Activated CD8-positive, alpha-beta memory T cell treated with anti-CD3 and anti-CD28 coated beads, Interleukin-2, amount 10 ng/mL, durations not matched to agents 7 days and 5 days (primary cell): ENCODE measurements around the gene POU2F1. TPM values are rescaled to one million over a fixed set of nuclear protein-coding genes. Genes with fewer than 3 reads are reported as not detected.
"Not testable (repeated sequence)": the region's sequence is repeated elsewhere in the genome, so short reads cannot be mapped to it uniquely, and the experiment has no call there.

Experiments used
- ATAC-seq: fragments of 150-1000 bp; cut with Tn5 transposase; one replicate; pipeline ENCODE4 v1.10.0; 2021; ENCODE audit warnings: moderate library complexity
- CTCF ChIA-PET: fragments of 350-600 bp; sonication (Branson Sonifier 250); formaldehyde crosslinking; loops from one replicate; lab custom pipeline; 2021; ENCODE audit warnings: antibody characterized with exemption; lab: Charles Lee
- DNase-seq: peaks from one replicate; pipeline ENCODE4 v3.0.0-alpha.2; 2020
- H3K27ac Mint-ChIP-seq: one replicate; pipeline ENCODE4 v1.8.0; 2021; ENCODE audit warnings: mild to moderate bottlenecking, mixed read lengths
- H3K27me3 Mint-ChIP-seq: one replicate; pipeline ENCODE4 v1.8.0; 2021; ENCODE audit warnings: mixed read lengths
- H3K36me3 Mint-ChIP-seq: one replicate; pipeline ENCODE4 v1.8.0; 2021; ENCODE audit warnings: mild to moderate bottlenecking, mixed read lengths
- H3K4me1 Mint-ChIP-seq: one replicate; pipeline ENCODE4 v1.8.0; 2021; ENCODE audit warnings: mixed read lengths
- H3K4me3 Mint-ChIP-seq: one replicate; pipeline ENCODE4 v1.8.0; 2021; ENCODE audit warnings: mild to moderate bottlenecking, moderate library complexity, mixed read lengths
- H3K9me3 Mint-ChIP-seq: one replicate; pipeline ENCODE4 v1.8.0; 2022; ENCODE audit warnings: low read depth, mixed read lengths
- total RNA-seq, 2 experiments: library from RNA; stranded (reverse); gene quantifications; one replicate each; pipeline ENCODE4 v1.2.3, GENCODE V29; 2021

The POU2F1 gene
- total RNA-seq, 2 experiments from 2014 or later: 20.7 to 24.6 TPM

DNA sequence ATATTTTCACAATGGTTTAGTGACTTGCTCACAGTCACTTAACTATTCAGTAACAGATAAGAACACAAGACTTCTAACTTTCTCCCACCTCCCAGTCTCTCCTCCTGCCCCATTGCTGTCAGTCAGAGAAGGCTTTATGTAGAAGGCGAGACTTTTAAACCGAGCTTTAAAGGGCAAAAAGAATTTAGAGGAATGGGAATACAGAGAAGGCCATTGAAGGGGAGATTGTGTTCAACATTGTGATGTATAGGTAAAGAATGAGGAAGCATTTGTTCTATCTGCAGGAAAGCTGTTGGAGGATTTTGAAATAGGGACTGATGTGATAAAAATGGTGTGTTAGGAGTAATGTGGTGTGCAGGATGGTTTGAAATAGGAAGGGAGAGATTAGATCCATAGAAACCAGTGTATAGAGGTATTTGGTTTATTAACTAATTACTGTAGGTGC, 7.3 kb downstream of the POU2F1 start:
- Mint-ChIP-seq H3K36me3 (peaks cover 4% of the 10 kb centered on the region), H3K27me3 (no peaks in the 10 kb centered on the region), H3K9me3 (no peaks in the 10 kb centered on the region), H3K4me1 (peaks cover 26% of the 10 kb centered on the region), H3K27ac (no peak overlapping the region), H3K4me3 (no peak overlapping the region)
- CTCF ChIA-PET: interaction anchor here (1.2 kb wide), 1 partner anchor 171 kb away, joined by 4 read pairs; no protein-coding TSS in a partner anchor
- no peak for DNase-seq
- ATAC-seq: no peak

DNA sequence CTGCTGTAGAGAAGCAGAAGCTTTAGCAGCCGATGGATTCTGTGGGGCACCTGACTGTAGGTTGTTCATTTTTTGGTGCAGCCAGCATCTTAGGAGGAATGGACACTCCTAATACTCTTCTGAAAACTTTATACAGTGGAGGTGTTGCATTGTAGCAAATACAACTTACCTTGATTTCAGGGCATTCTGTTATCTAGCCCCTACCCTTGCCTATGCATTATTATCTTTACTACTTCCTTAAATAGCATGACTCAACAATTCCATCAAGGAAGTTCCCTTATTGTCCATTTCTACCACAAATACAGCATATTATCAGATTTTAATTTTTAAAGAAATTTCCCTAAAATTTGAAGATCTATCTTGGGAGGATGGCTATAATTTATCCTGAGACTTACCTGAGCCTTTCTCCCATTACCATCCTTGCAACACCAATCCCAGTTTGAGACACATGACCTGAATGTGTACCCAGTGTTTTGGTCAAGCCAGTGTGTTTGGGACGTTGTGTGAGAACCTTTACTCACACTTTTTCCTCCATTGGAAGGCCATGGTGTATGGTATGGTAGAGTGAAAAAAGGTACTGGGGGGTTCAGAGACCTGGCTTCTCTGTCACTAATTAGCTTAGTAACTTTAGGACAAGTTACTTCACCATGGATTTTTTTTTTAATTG, 9.2 kb downstream of the POU2F1 start:
- DNase-seq (no peak), ATAC-seq (no peak)
- CTCF ChIA-PET: interaction anchor here (3.6 kb wide), 1 partner anchor 10 kb away, joined by 15 read pairs; the partner anchor contains the start of gene POU2F1
- H3K4me1 Mint-ChIP-seq: peaks cover 13% of the 10 kb centered on the region
- no peak overlapping the region for H3K4me3 Mint-ChIP-seq
- no peaks in the 10 kb centered on the region for H3K27me3 Mint-ChIP-seq
- peaks cover 2% of the 10 kb centered on the region for H3K36me3 Mint-ChIP-seq
- no peak overlapping the region for H3K27ac Mint-ChIP-seq
- no peaks in the 10 kb centered on the region for H3K9me3 Mint-ChIP-seq

GRCh38 chr1:167230437-167230836, 9.8 kb downstream of the POU2F1 start:
- no peak overlapping the region for H3K4me3 Mint-ChIP-seq
- peaks cover 13% of the 10 kb centered on the region for H3K4me1 Mint-ChIP-seq
- CTCF ChIA-PET: interaction anchor here (0.9 to 3.6 kb wide), 3 partner anchors 8 to 302 kb away, joined by 3 to 15 read pairs (median 6); partner anchors contain the start of gene POU2F1
- no peak for DNase-seq
- H3K9me3 Mint-ChIP-seq: no peaks in the 10 kb centered on the region
- peaks cover 2% of the 10 kb centered on the region for H3K36me3 Mint-ChIP-seq
- no peaks in the 10 kb centered on the region for H3K27me3 Mint-ChIP-seq
- no peak for ATAC-seq
- H3K27ac Mint-ChIP-seq: no peak overlapping the region

DNA sequence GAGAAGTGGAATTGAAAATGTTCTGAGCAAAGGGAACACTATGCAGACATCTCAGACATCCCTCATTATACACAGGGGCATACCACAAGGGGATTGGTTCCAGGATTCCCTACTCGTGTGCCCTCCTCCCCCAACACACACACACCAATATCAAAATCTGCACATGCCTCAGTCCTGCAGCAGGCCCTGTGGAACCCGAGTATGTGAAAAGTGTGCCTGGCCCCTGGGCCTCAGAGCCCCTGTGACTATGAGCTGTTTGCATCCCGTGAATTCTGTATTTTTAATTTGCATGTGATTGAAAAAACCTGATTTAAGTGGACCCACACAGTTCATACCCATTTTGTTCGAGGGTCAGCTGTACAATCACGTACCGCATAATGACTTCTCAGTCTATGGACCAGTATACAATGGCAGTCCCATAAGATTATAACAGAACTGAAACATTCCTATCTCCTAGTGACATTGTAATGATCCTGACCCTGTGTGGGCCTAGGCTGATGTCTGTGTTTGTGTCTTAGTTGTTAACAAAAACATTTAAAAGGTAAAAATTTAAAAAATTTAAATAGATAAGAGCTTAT, 11.3 kb downstream of the POU2F1 start:
- H3K36me3 Mint-ChIP-seq: peaks cover 2% of the 10 kb centered on the region
- peaks cover 8% of the 10 kb centered on the region for H3K4me1 Mint-ChIP-seq
- H3K27ac Mint-ChIP-seq: no peak overlapping the region
- DNase-seq (no peak), ATAC-seq (no peak)
- no peak overlapping the region for H3K4me3 Mint-ChIP-seq
- H3K9me3 Mint-ChIP-seq: no peaks in the 10 kb centered on the region
- CTCF ChIA-PET: interaction anchor here (0.8 to 3.6 kb wide), 5 partner anchors 9 to 309 kb away, joined by 3 to 15 read pairs (median 6); partner anchors contain the start of gene POU2F1
- H3K27me3 Mint-ChIP-seq: no peaks in the 10 kb centered on the region

DNA sequence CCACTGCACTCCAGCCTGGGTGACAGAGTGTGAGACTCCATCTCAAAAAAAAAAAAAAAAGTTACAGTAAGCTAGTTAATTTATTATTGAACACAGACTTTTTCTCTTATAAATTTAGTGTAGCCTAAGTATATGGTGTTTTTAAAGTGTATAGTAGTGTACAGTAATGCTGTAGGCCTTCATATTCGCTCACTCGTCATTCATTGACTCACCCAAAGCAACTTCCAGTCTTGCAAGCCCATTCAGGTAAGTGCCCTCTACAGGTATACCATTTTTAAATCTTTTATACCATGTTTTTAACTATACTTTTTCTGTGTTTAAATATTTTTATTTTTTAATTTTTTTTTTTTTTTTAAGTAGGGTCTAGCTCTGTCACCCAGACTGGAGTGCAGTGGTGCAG, 12.1 kb downstream of the POU2F1 start:
- DNase-seq (no peak), ATAC-seq (no peak)
- CTCF ChIA-PET: interaction anchor here (0.9 to 3.6 kb wide), 3 partner anchors 13 to 308 kb away, joined by 3 to 15 read pairs (median 7); partner anchors contain the start of gene POU2F1
- no peak overlapping the region for H3K4me3 Mint-ChIP-seq
- no peak overlapping the region for H3K27ac Mint-ChIP-seq
- H3K27me3 Mint-ChIP-seq: no peaks in the 10 kb centered on the region
- H3K9me3 Mint-ChIP-seq: no peaks in the 10 kb centered on the region
- H3K36me3 Mint-ChIP-seq: peaks cover 2% of the 10 kb centered on the region
- peaks cover 8% of the 10 kb centered on the region for H3K4me1 Mint-ChIP-seq

DNA sequence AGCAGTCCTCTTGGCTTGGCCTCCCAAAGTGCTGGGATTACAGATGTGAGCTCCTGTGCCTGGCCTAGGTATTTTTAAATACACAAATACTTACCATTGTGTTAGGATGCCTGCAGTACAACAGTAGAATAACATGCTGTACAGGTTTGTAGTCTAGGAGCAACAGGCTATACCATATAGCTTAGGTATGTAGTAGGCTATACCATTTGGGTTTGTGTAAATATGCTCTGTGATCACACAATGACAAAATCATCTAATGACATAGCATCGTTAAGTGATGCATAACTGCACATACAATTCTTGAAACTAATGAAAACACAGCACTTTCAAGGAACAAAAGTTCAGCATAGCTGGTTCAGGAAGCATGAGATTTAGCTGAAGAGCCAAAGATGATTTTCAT, 12.7 kb downstream of the POU2F1 start:
- peaks cover 8% of the 10 kb centered on the region for H3K4me1 Mint-ChIP-seq

DNA sequence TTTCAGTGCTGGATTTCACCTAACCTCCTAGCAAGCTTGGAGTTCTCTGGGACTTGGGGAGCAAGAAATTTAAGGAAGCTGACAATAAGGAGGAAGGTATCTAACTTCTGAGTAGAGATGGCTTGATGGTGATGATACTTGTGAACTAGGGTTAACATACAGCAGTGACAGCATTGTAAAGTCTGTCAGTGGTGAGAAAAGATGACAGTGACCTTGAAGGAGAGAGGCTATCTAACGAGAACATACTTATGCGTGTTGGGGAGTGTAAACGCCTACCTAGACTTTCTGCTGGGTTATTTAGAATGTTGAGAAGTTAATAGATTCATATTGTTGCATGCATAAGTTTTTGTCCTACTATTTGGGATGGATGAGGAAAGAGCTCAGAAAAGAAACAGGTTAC, 16.3 kb downstream of the POU2F1 start:
- ATAC-seq (no peak), DNase-seq (no peak)
- Mint-ChIP-seq H3K4me1 (peaks cover 8% of the 10 kb centered on the region), H3K27me3 (no peaks in the 10 kb centered on the region), H3K36me3 (no peaks in the 10 kb centered on the region), H3K27ac (no peak overlapping the region), H3K4me3 (no peak overlapping the region), H3K9me3 (no peaks in the 10 kb centered on the region)
- CTCF ChIA-PET: interaction anchor here (0.6 kb wide), 1 partner anchor 31 kb away, joined by 3 read pairs; no protein-coding TSS in a partner anchor

More for the DNA sequence above, 12.7 kb downstream of the POU2F1 start:
- CTCF ChIA-PET: interaction anchor here (2.2 to 3.6 kb wide), 2 partner anchors 14 to 308 kb away, joined by 7 to 15 read pairs; partner anchors contain the start of gene POU2F1
- H3K9me3 Mint-ChIP-seq: no peaks in the 10 kb centered on the region
- DNase-seq (no peak), ATAC-seq (no peak)
- H3K27me3 Mint-ChIP-seq: no peaks in the 10 kb centered on the region
- no peak overlapping the region for H3K4me3 Mint-ChIP-seq
- no peak overlapping the region for H3K27ac Mint-ChIP-seq
- H3K36me3 Mint-ChIP-seq: no peaks in the 10 kb centered on the region

DNA sequence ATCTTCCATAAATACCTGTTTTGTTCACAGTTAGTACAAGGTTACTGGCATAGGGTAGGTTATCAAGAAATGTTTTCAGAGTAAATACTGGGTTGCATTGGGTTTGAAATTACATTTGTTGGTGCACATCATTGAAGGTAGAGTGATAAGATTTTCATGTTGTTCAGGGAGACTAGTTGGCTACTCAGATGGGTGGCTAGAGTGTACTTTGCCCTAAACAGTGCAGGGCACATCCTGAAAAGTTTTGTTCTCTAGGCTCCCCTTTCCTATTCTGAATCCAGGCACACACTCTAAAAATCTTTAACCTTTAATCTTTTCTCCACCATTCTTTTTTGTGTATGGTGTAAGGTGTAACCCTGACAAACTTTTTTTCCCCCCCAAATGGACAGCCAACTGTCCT, 18.0 kb downstream of the POU2F1 start:
- H3K27ac Mint-ChIP-seq: no peak overlapping the region
- ATAC-seq: no peak
- CTCF ChIA-PET: no interaction called here
- peaks cover 2% of the 10 kb centered on the region for H3K36me3 Mint-ChIP-seq
- DNase-seq: no peak
- no peaks in the 10 kb centered on the region for H3K9me3 Mint-ChIP-seq
- no peaks in the 10 kb centered on the region for H3K27me3 Mint-ChIP-seq
- peaks cover 8% of the 10 kb centered on the region for H3K4me1 Mint-ChIP-seq
- no peak overlapping the region for H3K4me3 Mint-ChIP-seq

- H3K36me3 Mint-ChIP-seq: peaks cover 6% of the 10 kb centered on the region
- H3K4me3 Mint-ChIP-seq: no peak overlapping the region
- CTCF ChIA-PET: no interaction called here
These were observed 18.6 kb downstream of the POU2F1 start for GRCh38 chr1:167239257-167239656.

GRCh38 chr1:167244244-167244643, 23.6 kb downstream of the POU2F1 start:
- Mint-ChIP-seq H3K9me3 (peaks cover 3% of the 10 kb centered on the region), H3K36me3 (peaks cover 12% of the 10 kb centered on the region), H3K4me1 (peaks cover 9% of the 10 kb centered on the region), H3K27ac (no peak overlapping the region), H3K4me3 (no peak overlapping the region), H3K27me3 (no peaks in the 10 kb centered on the region)
- CTCF ChIA-PET: interaction anchor here (1.0 kb wide), 1 partner anchor 36 kb away, joined by 3 read pairs; no protein-coding TSS in a partner anchor
- ATAC-seq: no peak
- no peak for DNase-seq

More at GRCh38 chr1:167239257-167239656, 18.6 kb downstream of the POU2F1 start:
- Mint-ChIP-seq H3K4me1 (peaks cover 8% of the 10 kb centered on the region), H3K27ac (no peak overlapping the region), H3K9me3 (peaks cover 3% of the 10 kb centered on the region), H3K27me3 (no peaks in the 10 kb centered on the region)
- DNase-seq (no peak), ATAC-seq (no peak)

- H3K9me3 Mint-ChIP-seq, H3K4me3 Mint-ChIP-seq: not testable (repeated sequence)
These were observed 24.5 kb downstream of the POU2F1 start for GRCh38 chr1:167245168-167245567.

DNA sequence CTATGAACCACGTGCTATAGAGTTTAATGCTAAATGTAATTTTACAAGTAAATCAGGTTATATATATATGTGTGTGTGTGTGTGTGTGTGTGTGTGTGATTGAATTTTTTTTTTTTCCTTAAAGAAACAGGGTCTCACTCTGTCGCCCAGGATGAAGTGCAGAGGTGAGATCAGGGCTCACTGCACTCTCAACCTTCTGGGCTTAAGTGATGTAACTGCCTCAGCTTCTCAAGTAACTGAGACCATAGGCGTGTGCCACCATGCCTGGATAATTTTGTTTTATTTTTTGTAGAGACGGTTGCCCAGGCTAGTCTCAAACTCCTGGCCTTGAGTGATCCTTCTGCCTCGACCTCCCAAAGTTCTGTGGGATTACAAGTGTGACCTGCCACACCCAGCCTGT, 26.3 kb downstream of the POU2F1 start:
- DNase-seq (no peak), ATAC-seq (no peak)
- peaks cover 3% of the 10 kb centered on the region for H3K9me3 Mint-ChIP-seq
- H3K27ac Mint-ChIP-seq: no peak overlapping the region
- H3K4me1 Mint-ChIP-seq: peaks cover 23% of the 10 kb centered on the region
- CTCF ChIA-PET: interaction anchor here (1.4 to 1.9 kb wide), 2 partner anchors 21 to 27 kb away, joined by 3 to 4 read pairs; partner anchors contain the start of gene POU2F1
- H3K27me3 Mint-ChIP-seq: no peaks in the 10 kb centered on the region
- peaks cover 18% of the 10 kb centered on the region for H3K36me3 Mint-ChIP-seq
- H3K4me3 Mint-ChIP-seq: no peak overlapping the region

More at GRCh38 chr1:167245168-167245567, 24.5 kb downstream of the POU2F1 start:
- not testable (repeated sequence) for ATAC-seq, DNase-seq, H3K27me3 Mint-ChIP-seq, H3K27ac Mint-ChIP-seq
- Mint-ChIP-seq H3K4me1 (peaks cover 18% of the 10 kb centered on the region), H3K36me3 (peaks cover 18% of the 10 kb centered on the region)
- CTCF ChIA-PET: interaction anchor here (1.0 kb wide), 1 partner anchor 23 kb away, joined by 4 read pairs; no protein-coding TSS in a partner anchor

- H3K27ac Mint-ChIP-seq: no peak overlapping the region
- no peak for DNase-seq
- H3K4me3 Mint-ChIP-seq: no peak overlapping the region
- H3K27me3 Mint-ChIP-seq: no peaks in the 10 kb centered on the region
- peaks cover 24% of the 10 kb centered on the region for H3K4me1 Mint-ChIP-seq
- no peak for ATAC-seq
- H3K9me3 Mint-ChIP-seq: peaks cover 3% of the 10 kb centered on the region
- peaks cover 22% of the 10 kb centered on the region for H3K36me3 Mint-ChIP-seq
- CTCF ChIA-PET: interaction anchor here (1.4 kb wide), 1 partner anchor 27 kb away, joined by 3 read pairs; the partner anchor contains the start of gene POU2F1
These were observed 27.1 kb downstream of the POU2F1 start for GRCh38 chr1:167247754-167248153.
